ENCODE results near the gene TOX2. TPM values are rescaled to one million over a fixed set of nuclear protein-coding genes. Genes with fewer than 3 reads are reported as not detected.

Gene TOX2
- total and polyA plus RNA-seq, 9 donors = 0.69 to 5.6 (median 1.8) TPM

DNA sequence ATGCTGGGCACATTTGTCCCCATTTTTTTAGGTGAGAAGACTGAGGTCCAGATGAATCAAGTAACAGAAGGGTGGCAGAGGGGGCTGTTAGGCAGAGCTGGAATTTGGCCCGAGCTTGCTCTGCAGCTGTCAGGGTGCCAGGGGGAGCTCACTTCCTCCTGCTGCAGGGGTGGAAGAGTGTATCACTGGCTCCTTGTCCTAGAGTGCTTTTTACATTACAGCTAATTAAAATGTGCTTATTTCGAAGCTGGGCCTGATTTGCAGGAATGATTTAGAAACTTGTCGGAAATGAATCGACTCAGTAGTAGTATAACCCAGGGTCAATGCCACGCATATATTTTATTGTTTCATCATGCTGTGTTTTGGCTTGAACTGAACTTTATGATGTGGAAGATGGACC is 11.1 kb downstream of the TOX2 start:
- intact Hi-C loops (cut with DNase I) = no loop called here
- Histone ChIP-seq H3K27me3 (no peaks in the 10 kb centered on the region), H3K4me1 (ENCODE audit: insufficient read depth) (no peaks in the 10 kb centered on the region), H3K27ac (no peak overlapping the region), H3K4me3 (no peak overlapping the region), H3K36me3 (no peaks in the 10 kb centered on the region), H3K9me3 (no peaks in the 10 kb centered on the region)
- 9 to 10% (median 10%) methylated on average over 5 of the region's 5 CpGs for WGBS, 3 donors
- TF ChIP-seq EP300 (IDR thresholded peaks at IDR 0.05) (no peak), POLR2A (IDR thresholded peaks at IDR 0.05) (no peak)
- TF ChIP-seq, protein P1, sequence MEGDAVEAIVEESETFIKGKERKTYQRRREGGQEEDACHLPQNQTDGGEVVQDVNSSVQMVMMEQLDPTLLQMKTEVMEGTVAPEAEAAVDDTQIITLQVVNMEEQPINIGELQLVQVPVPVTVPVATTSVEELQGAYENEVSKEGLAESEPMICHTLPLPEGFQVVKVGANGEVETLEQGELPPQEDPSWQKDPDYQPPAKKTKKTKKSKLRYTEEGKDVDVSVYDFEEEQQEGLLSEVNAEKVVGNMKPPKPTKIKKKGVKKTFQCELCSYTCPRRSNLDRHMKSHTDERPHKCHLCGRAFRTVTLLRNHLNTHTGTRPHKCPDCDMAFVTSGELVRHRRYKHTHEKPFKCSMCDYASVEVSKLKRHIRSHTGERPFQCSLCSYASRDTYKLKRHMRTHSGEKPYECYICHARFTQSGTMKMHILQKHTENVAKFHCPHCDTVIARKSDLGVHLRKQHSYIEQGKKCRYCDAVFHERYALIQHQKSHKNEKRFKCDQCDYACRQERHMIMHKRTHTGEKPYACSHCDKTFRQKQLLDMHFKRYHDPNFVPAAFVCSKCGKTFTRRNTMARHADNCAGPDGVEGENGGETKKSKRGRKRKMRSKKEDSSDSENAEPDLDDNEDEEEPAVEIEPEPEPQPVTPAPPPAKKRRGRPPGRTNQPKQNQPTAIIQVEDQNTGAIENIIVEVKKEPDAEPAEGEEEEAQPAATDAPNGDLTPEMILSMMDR (IDR thresholded peaks at IDR 0.05) = no peak
- DNase-seq = no peak

DNA sequence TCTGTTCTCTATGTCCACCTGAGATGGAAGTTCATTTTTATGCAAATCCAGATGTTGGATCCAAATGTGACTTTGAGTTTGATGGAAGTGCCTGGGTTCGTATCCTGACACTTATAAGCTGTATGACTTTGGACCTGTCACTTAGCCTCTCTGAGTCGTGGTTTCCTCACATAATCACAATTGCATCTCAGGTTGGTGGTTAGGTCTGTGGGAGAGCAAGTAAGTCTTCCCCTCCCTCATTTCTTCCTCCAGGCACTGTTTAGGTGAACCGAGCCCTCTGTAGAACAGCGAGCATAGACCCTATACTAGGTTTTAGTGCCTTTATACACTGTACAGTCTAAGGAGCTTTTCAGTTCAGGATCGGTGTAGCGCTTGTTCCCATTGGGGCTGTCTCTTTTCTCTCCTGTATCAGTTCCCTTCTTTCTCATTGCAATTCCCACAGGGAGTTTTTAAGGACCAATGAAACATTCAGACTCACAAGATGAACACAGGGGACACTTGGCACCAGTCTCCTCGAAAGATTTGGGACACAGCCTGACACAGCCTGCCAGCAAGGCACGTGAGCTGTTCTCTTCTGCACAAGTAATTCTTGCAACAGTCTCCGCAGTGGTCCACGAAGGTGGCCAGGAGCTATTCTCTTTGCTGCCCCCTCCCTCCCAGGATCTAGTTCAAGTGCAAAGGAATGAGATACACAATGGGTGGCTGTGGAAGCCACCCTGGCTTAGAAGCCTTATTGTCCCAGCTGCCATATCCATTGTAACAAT is 11.8 kb downstream of the TOX2 start:
- H3K27me3 ChIP-seq = no peaks in the 10 kb centered on the region
- H3K4me1 ChIP-seq (ENCODE audit: insufficient read depth) = no peaks in the 10 kb centered on the region

DNA sequence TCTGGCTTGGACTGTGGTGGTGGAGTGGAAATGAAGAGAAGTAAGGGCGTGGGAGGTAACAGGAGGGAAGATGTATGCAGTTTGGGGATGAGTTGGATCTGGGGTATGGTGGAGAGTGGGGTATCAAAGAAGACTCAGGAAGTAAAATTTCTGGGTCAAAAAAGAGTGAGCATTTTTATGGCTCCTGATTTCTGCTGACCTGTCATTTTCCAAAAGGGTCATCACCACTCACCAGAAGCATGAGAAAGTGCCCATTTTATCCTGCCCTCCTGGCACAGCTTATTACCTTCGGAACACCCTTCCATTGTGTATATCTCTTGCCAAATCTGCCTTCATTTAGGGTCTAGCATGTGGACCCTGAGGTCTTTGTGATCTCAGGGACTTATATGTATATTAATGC is 17.3 kb downstream of the TOX2 start:
- TF ChIP-seq EP300 (IDR thresholded peaks at IDR 0.05) = no peak
- TF ChIP-seq, protein P1 (IDR thresholded peaks at IDR 0.05) = no peak
- no peak for TF ChIP-seq POLR2A (IDR thresholded peaks at IDR 0.05)
- Histone ChIP-seq H3K4me1 (ENCODE audit: insufficient read depth) (no peaks in the 10 kb centered on the region), H3K27me3 (no peaks in the 10 kb centered on the region), H3K27ac (no peak overlapping the region), H3K36me3 (no peaks in the 10 kb centered on the region), H3K9me3 (no peaks in the 10 kb centered on the region), H3K4me3 (no peak overlapping the region)
- DNase-seq = no peak
- intact Hi-C loops (cut with DNase I) = no loop called here
- WGBS, 3 donors = 84 to 87% (median 85%) methylated on average over 2 of the region's 2 CpGs

More for the DNA sequence above, 11.8 kb downstream of the TOX2 start:
- no peak overlapping the region for H3K4me3 ChIP-seq
- DNase-seq = no peak
- H3K27ac ChIP-seq = no peak overlapping the region
- WGBS, 3 donors = 68 to 69% (median 68%) methylated on average over 10 of the region's 10 CpGs
- no peak for TF ChIP-seq EP300 (IDR thresholded peaks at IDR 0.05)
- no peak for TF ChIP-seq POLR2A (IDR thresholded peaks at IDR 0.05)
- TF ChIP-seq, protein P1 (IDR thresholded peaks at IDR 0.05) = no peak
- H3K36me3 ChIP-seq = no peaks in the 10 kb centered on the region
- H3K9me3 ChIP-seq = no peaks in the 10 kb centered on the region
- intact Hi-C loops (cut with DNase I) = no loop called here

DNA sequence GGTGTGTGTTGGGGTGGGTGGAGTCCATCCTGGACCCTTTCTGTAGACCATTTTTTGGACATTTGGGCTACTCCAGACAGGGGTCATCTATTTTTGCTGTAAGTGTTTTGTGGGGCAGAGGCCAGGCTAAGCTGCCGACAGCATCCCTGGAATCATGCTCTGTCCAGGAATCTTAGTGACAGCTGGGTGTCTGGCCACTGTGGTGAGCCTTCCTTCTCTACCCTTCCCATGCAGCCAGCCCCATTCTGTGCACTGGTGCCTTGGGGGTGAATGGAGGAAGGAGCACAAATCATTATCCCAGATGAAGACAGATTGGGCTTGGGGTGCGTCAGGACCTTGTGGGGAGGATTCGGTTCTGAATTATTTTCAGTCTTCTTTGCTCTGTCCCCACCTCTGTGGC is 20.2 kb downstream of the TOX2 start:
- Histone ChIP-seq H3K27ac (no peak overlapping the region), H3K4me1 (ENCODE audit: insufficient read depth) (peaks cover 2% of the 10 kb centered on the region), H3K4me3 (no peak overlapping the region), H3K36me3 (no peaks in the 10 kb centered on the region), H3K9me3 (no peaks in the 10 kb centered on the region), H3K27me3 (no peaks in the 10 kb centered on the region)
- DNase-seq = no peak
- WGBS, 3 donors = 82 to 84% (median 83%) methylated on average over 3 of the region's 3 CpGs
- no peak for TF ChIP-seq POLR2A (IDR thresholded peaks at IDR 0.05)
- TF ChIP-seq, protein P1 (IDR thresholded peaks at IDR 0.05) = no peak
- no peak for TF ChIP-seq EP300 (IDR thresholded peaks at IDR 0.05)
- intact Hi-C loops (cut with DNase I) = no loop called here

All from ovary (tissue), 9 donors.